Omental fat pad (tissue), 4 donors: Measurements from ENCODE around the gene VAV2. TPM values are rescaled to one million over a fixed set of nuclear protein-coding genes. Genes with fewer than 3 reads are reported as not detected.

Experiments
- ATAC-seq: fragments of 150-250 bp; one replicate; pipeline ENCODE4 v1.9.1; 2016; ENCODE audit warnings: mild to moderate bottlenecking, moderate library complexity; ENCODE audit not compliant: low FRiP score
- DNase-seq: peaks from one replicate; pipeline ENCODE4 v3.0.0-alpha.2; 2019; ENCODE audit warnings: low spot score
- CTCF ChIP-seq, 3 donors: fragments of 450-650 bp; IDR thresholded peaks; one replicate each; pipeline ENCODE4 v1.5.1; 2016 to 2017; ENCODE audit warnings: antibody characterized with exemption in 3 of 3, mild to moderate bottlenecking in 3 of 3, moderate library complexity in 2 of 3
- total RNA-seq, 4 donors: library from RNA; depleted of rRNA; stranded (reverse); fragments of >200 nt; gene quantifications; one replicate each; pipeline ENCODE4 v1.1.0, GENCODE V29; 2016

VAV2 gene
- total RNA-seq, 4 donors from 2014 or later, result 4.0 to 10.9 (median 6.2) TPM

DNA sequence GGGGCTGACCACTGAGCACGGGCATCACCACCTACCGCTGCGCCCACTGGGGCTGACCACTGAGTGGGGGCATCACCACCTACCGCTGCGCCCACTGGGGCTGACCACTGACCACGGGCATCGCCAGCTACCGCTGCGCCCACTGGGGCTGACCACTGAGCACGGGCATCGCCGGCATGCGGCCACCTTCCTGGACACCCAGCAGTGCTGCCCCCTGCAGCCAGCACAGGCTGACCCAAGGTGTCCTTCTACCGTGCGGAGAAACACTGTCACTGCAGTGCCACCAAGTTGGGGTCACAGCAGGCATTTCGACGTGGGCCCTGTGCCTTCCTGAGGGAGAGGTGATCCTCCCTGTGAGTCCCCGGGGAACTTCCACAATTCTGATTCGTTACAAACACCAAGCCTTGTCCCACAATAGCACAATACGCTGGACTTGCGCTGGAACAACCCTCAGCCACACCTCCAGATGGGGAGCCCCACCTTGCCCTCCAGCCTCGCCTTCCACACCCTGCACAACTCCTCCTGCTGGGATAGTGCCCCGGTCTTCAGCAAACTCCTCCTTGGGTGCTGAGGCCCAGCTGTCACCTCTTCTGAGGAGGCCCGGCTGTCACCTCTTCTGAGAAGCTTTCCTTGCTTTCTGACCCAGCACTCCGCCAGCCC is 163.7 kb downstream of the VAV2 start:
- DNase-seq, result no peak
- no peak for TF ChIP-seq CTCF (IDR thresholded peaks at IDR 0.05)
- ATAC-seq, result no peak

- no peak for TF ChIP-seq CTCF (IDR thresholded peaks at IDR 0.05)
- no peak for ATAC-seq
- no peak for DNase-seq
These were observed 165.6 kb downstream of the VAV2 start for GRCh38 chr9:133826289-133827085.

DNA sequence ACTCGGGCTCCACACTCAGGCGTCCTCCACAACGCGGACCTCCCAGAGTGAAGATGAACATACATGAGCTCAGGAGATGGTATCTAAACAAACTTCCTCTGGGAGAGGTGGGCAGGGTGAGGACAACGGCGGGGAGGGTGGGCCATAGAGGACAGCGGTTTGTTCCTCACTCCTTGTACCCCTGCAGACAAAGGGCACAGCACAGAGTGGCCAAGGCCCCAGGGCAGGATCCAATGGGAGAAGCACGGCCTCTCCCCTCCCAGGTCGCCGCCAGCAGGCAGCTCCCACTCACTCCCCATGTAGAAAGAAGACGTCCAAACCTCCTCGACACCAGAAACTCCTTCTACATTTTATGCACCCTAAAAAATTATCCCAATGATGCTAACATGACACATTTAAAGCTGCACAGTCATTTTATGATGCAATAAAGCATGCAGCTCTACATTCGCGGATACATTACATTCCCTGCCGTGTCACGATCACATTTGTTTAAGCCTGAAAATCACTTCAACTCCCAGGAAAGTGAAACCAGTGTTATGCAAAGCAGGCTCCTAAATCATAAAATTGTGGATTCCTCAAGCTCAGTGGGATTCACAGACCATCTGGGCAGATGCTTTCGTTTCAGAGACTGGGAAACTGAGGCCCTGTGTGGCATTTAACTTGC is 166.4 kb downstream of the VAV2 start:
- TF ChIP-seq CTCF (IDR thresholded peaks at IDR 0.05), result no peak
- no peak for DNase-seq
- no peak for ATAC-seq

GRCh38 chr9:133824802-133825186 is 167.3 kb downstream of the VAV2 start:
- DNase-seq, result no peak
- no peak for TF ChIP-seq CTCF (IDR thresholded peaks at IDR 0.05)
- ATAC-seq, result no peak

DNA sequence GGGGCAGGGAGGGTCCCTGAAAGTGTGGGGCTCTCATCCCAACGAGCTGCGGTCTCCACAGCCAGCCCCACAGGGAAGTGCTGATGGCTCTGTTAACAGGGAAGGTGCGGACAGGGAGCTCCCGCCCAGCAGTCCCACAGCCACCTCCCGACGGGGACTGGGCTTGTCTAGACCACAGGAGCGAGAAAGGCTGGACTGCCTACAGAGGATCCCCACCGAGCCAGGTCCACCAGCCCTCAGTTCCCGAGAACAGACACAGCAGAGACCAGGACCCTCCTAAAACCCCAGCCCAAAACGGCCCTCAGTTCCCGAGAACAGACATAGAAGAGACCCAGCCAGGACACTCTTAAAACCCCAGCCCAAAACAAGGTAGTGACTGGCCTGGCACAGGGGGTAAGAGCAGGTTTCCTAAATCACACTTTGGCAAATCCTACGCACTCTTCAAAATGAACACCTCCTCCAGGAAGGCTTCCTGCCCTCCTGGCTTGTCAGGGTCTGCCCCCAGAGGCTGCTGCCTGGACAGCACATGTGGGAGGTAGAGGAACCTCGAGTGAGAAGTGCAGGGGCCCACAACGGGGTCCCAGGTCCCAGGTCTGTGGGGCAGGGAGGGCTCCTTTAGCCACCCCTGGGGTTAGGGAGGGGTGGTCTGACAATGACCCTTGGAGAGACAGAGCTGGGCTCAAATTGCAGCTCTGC is 167.9 kb downstream of the VAV2 start:
- DNase-seq (no peak), ATAC-seq (no peak)
- TF ChIP-seq CTCF (IDR thresholded peaks at IDR 0.05), result no peak

GRCh38 chr9:133823189-133824105 is 168.7 kb downstream of the VAV2 start:
- ATAC-seq, result no peak
- no peak for TF ChIP-seq CTCF (IDR thresholded peaks at IDR 0.05)

More at GRCh38 chr9:133823189-133824105, 168.7 kb downstream of the VAV2 start:
- no peak for DNase-seq
